Superior temporal gyrus (tissue), 1 donor: ENCODE measurements around the gene CEACAM1.
"Not testable (repeated sequence)": the region's sequence is repeated elsewhere in the genome, so short reads cannot be mapped to it uniquely, and the experiment has no call there.

Experiments
- DNase-seq: peaks from one replicate; pipeline ENCODE4 v3.0.0-alpha.2; 2016; ENCODE audit errors: extremely low spot score

Gene CEACAM1

DNA sequence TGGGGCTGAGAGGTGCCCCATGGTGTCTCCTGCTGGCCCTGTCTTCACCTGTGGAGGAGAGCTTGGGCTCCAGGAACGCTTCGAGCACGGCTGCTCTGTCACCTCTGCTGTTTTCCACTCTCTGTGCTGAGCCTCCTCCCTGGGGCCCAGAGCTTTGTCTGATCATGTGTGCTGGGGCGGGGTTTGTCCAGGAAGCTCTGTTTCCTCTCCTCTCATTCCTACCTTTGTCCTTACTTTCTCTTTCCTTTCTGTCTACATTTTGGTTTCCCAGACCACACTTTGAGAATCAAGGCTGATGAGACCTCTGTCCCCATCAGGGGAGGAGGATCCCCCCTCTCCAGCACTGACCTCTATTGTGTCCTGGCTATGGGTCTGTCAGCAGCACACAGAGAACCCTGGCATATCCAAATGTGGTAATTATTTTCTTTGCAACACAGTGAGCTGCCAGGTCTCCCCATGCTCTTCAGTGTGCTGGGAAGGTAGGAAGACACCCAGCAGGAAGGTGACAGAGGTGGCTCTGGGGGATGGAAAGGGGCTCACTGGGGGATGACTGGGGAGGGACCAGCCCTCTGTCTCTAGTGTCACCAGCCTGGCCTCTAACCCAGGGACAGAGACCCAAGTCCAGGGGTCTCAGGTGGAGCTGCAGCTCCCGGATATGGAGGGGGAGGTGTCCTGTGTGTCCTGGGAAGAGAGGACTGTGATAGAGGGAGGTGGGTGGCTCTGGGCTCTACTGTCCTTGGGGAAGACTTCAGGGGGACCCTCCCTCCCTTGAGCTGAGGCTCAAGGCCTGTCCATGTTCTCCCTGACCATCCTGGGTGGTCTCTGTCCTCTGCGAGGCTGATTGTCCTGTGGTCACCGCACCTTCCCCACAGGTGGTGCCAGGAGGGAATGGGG lies at the start of gene CEACAM1:
CEACAM1 (minus strand) TSS at position 128 of the 894 bp plus-strand sequence; CDS start at position 21, 107 bp downstream.
- DNase-seq: no peak

DNA sequence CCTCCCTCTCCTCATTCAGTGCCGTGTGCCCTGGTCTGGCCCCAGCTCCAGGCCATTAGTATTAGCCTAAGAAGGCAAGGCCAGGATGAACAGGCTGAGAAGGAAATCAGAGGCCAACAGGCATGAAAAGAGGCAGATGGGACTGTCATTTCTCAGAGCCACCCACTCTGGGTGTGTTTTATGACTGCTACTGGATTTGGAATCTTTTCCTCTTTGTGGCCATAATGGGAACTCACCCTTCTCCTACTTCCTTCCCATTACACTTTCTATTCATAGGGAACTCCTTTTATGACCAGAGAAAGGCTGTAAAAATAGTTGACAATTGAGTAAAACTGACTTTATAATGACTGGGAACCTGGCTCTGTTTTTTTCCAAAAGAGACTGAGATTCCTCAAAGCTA lies 48.7 kb upstream of the CEACAM1 start:
- DNase-seq: no peak

DNA sequence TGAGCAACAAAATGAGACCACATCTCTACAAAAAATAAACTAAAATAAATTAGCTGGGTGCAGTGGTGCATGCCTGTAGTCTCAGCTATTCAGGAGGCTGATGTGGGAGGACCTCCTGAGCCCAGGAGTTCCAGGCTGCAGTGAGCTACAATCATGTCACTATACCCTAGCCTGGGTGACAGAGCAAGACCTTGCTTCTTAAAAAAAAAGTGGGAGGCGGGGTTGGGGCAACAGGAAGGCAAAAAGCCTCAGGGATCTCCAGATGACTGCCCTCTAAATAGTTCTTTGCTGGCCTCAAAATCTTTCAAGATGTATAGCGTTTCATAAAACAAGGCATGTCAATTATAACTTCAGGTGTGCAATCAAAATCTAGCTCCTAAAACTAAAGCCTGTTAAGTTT lies 48.0 kb upstream of the CEACAM1 start:
- DNase-seq: no peak

DNA sequence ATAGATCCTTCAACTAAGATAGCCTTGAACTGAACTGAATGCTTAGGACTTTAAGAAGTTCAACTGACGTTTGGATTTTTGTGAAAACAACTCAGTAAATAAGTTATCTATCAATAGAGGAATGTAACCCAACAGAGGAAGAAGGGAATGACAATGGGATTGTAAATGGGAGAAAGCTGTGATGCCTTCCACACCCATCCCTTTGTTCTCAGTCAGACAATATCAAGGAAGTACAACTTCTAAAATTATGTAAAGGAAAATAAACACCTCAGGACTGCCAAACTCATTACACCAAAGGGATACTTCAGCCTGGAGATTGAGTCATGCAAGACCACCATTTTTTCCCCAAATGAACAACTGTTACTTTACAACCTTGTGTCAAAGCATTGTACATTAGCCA lies 45.4 kb upstream of the CEACAM1 start:
- DNase-seq: no peak

DNA sequence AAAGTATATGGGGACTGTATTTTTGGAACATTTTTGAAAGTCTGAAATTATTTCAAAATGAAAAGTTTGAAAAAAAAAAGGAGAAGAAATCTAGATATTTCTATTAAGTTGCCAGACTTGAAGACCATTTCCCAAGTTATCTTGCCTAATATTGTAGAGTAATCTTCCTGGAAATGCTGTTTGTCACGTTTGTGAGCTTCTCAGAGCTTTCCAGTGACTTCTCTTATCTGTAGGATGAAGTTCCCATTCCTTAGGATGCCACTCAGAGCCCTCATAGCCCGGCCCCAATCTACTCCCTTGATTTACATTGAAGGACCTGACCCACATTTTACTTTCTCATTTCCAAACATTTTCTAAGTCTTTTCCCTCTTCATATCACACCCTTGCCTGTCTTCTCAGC lies 42.8 kb upstream of the CEACAM1 start:
- DNase-seq: no peak

DNA sequence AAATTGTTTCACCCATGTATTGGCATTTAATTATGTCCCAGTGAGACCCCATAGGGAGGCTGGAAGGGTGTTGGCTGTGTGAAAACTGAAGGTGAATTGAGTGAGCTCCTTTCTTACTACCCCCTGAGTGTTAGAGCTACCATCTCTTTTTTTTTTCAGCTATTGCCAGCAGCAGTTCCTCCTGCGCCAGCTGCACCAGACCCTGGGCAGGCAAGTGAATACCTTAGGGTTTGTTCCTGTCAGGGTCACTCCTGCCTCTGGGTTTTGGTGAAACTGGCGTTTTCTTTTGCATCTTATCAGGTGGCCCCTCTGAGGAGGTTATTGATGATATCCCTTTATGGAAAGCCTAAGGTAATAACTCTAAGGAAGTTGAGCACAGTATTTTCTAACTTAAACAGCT lies 40.9 kb upstream of the CEACAM1 start:
- DNase-seq: no peak

DNA sequence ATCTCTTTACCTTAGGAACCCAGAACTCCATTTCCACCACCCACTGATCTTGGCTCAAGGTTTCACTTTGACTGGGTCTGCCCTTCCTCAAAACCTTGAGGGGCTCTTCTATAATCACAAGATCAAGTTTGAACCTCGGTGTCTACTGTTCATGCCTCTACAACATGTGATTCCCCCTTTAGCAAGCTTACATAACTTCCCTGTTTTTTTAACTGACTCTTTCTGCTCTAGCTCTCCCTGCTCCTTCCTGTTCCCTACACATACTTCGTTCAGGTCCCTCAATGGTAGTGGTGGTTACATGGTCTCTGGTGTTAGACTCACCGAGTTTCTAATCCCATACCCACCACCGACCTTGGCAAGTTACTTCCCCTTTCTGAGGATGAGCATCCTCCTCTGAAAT lies 39.7 kb upstream of the CEACAM1 start:
- DNase-seq: peak; percentile 25

DNA sequence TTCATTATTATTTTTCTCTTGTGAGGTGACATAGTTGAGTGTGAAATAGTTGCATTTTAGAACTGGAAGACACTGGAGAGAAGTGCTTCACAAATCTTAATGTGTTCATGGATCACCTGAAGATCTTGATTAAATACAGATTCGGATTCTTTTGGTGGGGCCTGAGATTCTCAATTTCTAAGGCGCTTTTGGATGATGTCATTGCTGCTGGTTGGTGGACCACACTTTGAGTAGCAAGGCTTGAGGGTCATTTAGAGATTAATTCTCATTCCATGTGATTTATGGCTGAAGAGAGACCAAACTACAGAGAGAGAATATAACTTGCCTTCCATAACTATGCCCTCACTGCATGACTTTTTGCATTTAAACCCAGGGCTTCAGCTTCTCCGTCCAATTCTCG lies 39.3 kb upstream of the CEACAM1 start:
- no peak for DNase-seq

DNA sequence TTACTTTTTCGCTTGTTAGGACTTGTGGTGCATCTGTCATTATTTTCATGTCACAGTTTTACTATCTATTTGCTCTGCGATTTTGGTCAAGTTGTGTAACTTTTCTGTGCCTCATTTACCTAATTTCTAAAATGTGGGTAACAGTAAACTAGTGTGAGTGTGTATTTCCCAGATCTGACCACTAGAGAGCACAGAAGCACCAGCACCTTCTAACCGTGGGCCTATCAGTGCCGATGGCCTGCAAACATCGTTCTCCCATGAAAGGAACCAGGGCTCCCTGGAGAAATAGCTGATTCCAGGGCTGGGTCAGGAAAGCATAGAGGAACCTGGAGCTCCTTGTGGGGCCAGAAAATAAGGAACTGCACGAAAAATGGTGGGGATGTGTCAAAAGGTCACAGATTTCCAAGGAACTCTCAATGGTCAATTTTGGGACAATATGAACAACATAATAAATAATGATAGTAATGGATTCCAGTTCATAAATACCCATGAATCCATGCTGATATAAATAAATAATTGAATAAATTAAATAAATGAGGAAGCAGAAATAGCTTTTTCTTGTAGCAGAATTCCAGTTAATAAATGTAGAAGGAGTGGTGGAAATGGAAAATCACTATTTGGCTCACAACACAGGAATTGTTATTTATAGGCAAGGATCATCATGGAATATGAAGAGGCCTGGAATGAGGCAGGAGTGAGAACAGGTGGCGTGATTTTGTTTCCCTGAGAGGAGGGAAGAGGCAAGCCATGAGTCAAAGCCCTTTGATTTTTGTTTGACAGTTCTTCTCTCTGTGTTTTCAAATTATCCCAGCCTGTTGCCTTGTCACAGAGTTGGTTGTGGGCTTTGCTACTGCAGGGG lies 35.3 kb upstream of the CEACAM1 start:
- peak; percentile 83 for DNase-seq

DNA sequence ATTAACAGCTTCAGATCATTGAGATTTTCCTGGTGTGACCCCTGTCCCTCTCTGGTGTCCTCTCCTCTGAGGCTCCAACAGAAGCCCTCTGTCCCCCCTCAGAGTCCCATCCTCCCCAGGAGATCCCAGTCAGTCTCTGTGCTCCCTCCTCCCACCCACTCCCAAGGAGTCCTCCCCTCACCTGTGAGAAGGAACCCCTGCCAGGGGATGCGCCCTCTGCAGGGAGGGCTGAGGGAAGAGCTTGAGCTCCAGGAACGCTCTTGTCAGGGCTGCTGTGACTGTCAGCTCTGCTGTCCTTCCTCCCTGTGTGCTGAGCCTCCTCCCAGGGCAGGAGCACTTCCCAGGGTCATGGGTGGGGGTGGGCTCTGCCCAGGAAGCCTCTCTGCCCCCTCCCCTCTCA lies 33.2 kb upstream of the CEACAM1 start:
- no peak for DNase-seq

DNA sequence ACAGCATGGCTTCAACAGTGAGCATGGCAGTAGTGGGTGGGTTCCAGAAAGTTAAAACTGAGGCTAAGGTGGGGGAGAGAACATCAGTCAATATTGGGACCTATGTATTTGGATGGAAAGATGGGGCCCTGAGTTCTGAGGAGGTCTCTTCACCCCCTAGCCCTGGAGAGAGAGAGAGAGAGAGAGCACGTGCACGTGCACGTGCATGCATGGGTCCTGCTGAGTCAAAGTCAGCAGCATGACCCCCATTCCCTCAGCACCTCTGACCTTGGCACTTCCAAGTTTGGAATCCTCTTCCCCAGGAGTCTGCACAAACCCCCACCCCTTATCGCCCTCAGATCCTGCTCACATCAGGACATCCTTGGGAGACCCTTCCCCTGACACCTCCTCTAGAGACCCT lies 32.5 kb upstream of the CEACAM1 start:
- DNase-seq: no peak

DNA sequence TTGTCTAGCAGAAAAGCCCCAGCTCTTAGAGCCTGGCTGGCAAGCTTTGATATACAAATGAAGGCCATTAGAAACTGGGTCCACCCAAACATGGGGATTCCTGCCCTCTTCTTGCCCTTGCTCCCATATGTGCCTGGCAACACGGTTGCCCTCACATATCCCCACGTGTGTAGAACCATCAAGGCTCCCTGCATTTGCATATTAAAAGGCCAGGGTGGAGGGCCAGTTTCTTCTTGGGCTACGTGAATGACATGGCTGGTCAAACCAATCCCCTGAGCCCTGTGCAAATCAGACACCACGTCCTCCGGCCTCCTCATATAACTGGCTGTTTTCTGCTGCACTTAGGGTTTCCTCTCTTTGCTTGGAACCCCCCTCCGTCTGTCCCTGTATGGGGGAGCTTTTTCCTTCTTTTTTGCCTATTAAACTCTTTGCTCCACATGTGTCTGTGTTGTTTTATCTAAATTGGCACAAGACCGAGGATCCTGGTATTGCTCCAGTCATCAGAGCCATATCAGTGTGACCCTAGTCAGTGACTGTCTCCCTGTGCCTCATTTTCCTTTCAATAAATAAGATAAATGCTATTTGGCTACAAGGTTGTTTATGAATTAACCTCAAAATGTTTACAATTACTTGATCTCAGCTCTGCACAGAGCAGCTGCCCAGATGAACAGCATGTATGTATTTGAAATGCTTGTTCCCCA lies 30.3 kb upstream of the CEACAM1 start:
- no peak for DNase-seq

DNA sequence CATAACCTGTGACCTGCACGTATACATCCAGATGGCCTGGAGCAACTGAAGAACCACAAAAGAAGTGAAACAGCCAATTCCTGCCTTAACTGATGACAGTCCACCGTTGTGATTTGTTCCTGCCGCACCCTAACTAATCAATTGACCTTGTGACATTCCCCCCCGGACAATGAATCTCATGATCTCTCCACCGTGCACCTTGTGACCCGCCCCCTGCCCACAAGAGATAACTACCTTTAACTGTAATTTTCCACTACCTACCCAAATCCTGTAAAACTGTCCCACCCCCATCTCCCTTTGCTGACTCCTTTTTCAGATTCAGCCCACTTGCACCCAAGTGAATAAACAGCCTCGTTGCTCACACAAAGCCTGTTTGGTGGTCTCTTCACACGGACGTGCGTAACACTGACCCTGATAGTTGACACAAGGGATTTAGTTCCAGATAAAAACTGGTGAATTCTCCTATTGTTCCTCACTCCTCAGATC lies 29.1 kb upstream of the CEACAM1 start:
- DNase-seq: not testable (repeated sequence)

DNA sequence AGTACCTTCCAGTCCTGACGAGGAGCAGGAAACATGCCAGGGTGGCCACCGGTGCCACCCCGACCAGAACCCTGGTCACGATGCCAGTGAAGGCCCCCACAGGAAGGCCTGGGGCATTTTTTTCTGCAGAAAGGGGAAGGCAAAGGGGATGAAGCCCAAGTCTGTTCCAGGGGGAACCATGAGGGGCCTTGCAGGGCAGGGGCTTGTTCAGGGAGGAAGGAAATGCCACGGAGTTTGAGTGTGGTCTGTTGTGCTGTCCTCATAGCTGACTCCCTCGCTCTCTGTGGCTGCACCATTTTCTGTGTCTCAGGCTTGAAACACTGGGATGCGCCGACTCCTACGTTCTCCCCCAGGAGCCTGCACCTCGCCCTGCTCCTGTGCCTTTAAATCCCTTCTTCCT lies 27.5 kb upstream of the CEACAM1 start:
- no peak for DNase-seq

DNA sequence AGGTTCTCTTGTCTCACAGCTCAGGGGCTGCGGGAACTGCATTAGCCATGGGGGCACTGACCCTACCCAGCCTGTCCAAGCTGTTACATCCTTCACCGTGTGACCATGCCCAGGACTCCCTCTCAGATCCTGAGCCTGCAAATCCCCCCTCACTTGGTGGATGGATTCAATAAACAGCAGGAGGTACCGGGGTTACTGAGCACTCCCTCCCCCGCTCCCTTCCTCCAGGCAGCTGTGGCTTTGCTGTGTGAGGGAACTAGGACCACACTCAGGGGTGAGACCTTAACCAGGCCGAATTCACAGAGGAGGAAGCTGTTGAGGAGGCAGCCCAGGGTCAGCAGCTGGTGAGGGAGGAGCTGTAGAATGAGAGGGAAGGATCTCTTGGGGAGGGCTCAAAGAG lies 27.0 kb upstream of the CEACAM1 start:
- no peak for DNase-seq

DNA sequence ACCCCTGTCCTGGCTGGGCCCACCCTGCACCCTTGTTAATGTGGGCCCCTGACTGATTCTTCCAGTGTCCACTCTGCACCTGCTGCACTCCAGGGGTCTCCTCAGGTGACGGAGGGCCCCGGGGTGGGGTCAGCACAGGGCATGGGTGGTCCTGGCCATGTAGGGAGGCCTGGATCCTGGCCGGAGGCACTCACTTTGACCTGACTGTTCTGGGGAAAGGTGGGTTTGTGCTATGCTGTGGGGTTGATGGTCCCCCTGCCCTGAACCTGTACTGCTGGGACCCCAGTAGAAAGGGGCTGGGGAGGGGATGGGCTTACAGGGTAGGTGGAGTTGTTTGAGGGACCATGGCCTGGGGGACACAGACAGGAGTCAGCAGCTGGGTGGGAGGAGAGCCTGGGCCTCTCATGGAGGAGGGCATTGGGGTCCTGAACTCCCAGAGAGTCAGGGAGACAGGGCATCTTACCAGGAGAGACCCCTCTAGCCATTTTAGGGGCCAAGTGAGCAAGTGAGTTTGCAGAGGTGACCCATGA lies 25.8 kb upstream of the CEACAM1 start:
- no peak for DNase-seq

DNA sequence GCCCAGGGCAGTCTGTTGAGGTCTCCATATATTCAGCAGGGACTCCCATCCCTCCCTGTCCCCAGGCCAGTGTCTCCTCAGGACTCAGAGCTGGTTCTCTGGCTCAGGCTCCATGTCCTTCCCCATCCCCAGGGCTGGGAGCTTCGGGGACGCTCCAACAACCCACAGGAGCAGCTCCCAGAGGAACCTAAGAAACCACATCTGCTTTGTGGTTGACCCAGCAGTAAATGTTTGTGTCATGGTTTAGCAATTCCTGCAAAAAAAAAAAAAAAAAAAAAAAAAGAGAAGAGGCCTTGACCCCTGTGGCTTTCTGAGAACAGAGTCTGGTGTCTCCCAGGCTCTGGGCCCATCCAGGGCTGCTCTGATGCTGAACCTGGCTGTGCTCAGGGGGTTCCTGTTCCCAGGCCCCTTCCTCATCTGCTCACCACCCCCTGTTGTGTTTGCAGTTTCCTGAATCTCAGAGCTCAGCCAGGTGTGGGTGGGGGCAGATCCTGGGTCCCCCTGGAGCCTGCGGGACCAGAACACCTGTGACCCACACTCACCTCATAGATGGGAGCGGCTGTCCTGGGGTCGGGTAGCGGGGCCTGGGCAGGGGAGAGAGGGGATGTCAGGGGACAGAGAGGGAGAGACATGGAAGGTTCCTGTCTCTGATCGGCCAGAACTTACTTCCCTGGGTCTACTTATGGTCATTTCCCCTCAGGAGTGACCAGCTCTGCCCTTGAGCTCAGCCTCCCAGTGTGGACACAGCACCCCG lies 25.2 kb upstream of the CEACAM1 start:
- DNase-seq: no peak

DNA sequence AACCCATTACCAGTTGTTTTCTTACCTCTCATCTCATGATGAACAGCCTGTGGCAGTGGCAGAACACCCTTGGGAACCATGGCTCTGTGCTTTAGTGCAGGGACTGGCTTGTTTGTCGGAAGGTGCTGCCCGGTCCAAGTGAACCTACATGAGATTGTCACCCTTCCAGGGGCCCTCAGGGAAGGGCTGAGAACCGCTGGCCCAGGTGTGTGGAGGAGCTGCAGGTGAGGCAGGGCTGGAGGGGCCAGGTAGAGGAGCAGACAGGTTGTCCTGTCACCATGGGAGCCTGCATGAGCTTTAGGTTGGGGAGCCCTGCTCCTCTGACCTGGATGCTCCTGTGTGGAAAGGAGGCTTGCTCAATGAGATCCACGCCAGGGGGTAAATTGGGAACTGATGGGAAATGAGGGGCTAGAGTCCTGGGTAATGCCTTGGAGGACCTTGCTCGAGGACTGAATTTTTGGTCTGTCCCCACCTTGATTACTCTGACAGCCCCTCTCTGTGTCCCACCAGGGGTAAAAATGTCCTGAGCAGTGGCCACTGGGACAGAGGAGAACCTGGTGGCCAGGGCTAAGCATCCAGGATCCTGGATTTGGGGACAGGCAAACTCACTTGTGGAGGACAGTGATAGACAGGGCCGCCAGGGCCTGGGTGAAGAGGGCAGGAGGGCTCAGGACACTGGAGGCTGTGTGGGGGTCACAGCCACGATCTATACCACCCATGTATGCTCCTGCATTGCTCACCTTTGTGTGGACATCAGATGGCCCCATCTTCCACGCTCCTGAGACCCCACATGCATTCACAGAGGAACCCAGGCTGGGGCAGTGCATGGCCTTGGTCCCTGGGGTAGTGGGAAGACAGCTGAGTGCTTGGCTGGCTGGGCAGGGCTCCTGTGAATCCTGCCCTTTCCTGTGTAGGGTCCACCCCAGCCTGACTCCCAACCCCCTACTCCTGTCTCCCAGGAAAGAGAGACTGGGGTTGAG lies 24.1 kb upstream of the CEACAM1 start:
- no peak for DNase-seq

DNA sequence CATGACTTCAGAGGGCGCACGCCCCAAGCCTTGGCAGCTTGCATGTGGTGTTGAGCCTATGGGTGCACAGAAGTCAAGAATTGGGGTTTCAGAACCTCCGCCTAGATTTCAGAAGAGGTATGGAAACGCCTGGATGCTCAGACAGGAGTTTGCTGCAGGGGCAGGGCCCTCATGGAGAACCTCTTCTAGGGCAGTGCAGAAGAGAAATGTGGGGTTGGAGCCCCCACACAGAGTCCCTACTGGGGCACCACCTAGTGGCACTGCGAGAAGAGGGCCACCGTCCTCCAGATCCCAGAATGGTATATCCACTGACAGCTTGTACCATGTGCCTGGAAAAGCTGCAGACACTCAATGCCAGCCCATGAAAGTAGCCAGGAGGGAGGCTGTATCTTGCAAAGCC lies 22.2 kb upstream of the CEACAM1 start:
- not testable (repeated sequence) for DNase-seq

DNA sequence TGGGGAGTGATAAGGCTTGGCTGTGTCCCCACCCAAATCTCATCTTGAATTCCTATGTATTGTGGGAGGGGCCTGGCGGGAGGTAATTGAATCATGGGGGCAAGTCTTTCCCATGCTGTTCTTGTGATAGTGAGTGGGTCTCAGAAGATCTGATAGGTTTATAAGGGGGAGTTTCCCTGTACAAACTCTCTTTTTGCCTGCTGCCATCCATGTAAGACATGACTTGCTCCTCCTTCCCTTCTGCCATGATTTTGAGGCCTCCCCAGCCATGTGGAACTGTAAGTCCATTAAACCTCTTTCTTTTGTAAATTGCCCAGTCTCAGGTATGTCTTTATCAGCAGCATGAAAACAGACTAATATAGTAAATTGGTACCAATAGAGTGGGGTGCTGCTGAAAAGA lies 20.8 kb upstream of the CEACAM1 start:
- DNase-seq: not testable (repeated sequence)
